B cell (primary cell): ENCODE results near the gene SLC7A10. TPM values are rescaled to one million over a fixed set of nuclear protein-coding genes. Genes with fewer than 3 reads are reported as not detected.

Source experiments
- ATAC-seq: fragments of 200-7000 bp; cut with Tn5 transposase; one replicate; pipeline ENCODE4 v1.10.0; 2021; ENCODE audit warnings: low read depth, mild to moderate bottlenecking, moderate number of reproducible peaks, moderate library complexity
- CTCF ChIA-PET: fragments of 350-600 bp; sonication (Branson Sonifier 250); formaldehyde crosslinking; loops from one replicate; lab custom pipeline; 2021; ENCODE audit warnings: antibody characterized with exemption, inconsistent platforms; lab: Charles Lee
- POLR2A ChIA-PET: fragments of 350-600 bp; sonication (Branson Sonifier 250); formaldehyde crosslinking; loops from one replicate; lab custom pipeline; 2021; ENCODE audit warnings: antibody characterized with exemption; lab: Charles Lee
- DNase-seq: peaks from one replicate; pipeline ENCODE4 v3.0.0; 2013
- H2AFZ ChIP-seq: 2 replicates; pipeline ENCODE4 v1.6.1; 2012; ENCODE audit warnings: mild to moderate bottlenecking, low read depth, low read length; ENCODE audit not compliant: insufficient read depth, poor library complexity, severe bottlenecking
- H3K27ac ChIP-seq, 2 donors: 1 replicate in 1 of 2; 2 replicates in 1 of 2; pipeline ENCODE4 v1.5.1; 2012 to 2013; ENCODE audit warnings: low read length in 2 of 2, mild to moderate bottlenecking in 2 of 2, moderate library complexity in 1 of 2
- H3K27me3 ChIP-seq, 4 experiments: fragments of 200-600 bp in 1 of 4; sonication (generic) in 1 of 4; replicated peaks in 1 of 4; 1 replicate in 2 of 4; 2 replicates in 2 of 4; pipeline versions ENCODE4 v1.6.1 to v1.7.0; 2013 to 2016; ENCODE audit warnings: low read length in 3 of 4, mild to moderate bottlenecking in 2 of 4, mixed read lengths in 1 of 4, moderate library complexity in 1 of 4; ENCODE audit not compliant: insufficient read depth in 4 of 4, control insufficient read depth in 3 of 4; ENCODE audit errors: control extremely low read depth in 1 of 4
- H3K36me3 ChIP-seq, 2 experiments: replicated peaks in 1 of 2; 1 replicate in 1 of 2; 2 replicates in 1 of 2; pipeline versions ENCODE4 v1.6.1 to v1.7.1; 2013; ENCODE audit warnings: low read length in 1 of 2; ENCODE audit not compliant: insufficient read depth in 2 of 2, control insufficient read depth in 1 of 2; ENCODE audit errors: control extremely low read depth in 1 of 2, extremely low read depth in 1 of 2
- H3K4me1 ChIP-seq, 2 donors: fragments of 200-600 bp in 1 of 2; sonication (generic) in 1 of 2; 1 replicate in 1 of 2; 2 replicates in 1 of 2; pipeline versions ENCODE4 v1.5.1 to v1.6.1; 2013 to 2017; ENCODE audit warnings: low read length in 2 of 2; ENCODE audit not compliant: control insufficient read depth in 2 of 2, insufficient read depth in 2 of 2
- H3K4me2 ChIP-seq: replicated peaks from 2 replicates; pipeline ENCODE3; 2012; ENCODE audit warnings: mild to moderate bottlenecking, low read depth, low read length; ENCODE audit not compliant: poor library complexity, severe bottlenecking
- H3K4me3 ChIP-seq, 5 experiments: fragments of 200-600 bp in 1 of 5; sonication (generic) in 1 of 5; 1 replicate in 3 of 5; 2 replicates in 2 of 5; pipeline versions ENCODE4 v1.5.1 to v1.7.0; 2011 to 2016; ENCODE audit warnings: low read length in 4 of 5, mild to moderate bottlenecking in 4 of 5, low read depth in 2 of 5, control low read depth in 1 of 5, moderate library complexity in 1 of 5; ENCODE audit not compliant: insufficient read depth in 1 of 5; ENCODE audit errors: control extremely low read depth in 1 of 5, extremely low read depth in 1 of 5
- H3K79me2 ChIP-seq: fragments of 200-600 bp; sonication (generic); one replicate; pipeline ENCODE4 v1.6.0; 2016; ENCODE audit warnings: low read length; ENCODE audit not compliant: control insufficient read depth, insufficient read depth
- H3K9ac ChIP-seq: fragments of 200-600 bp; sonication (generic); 2 replicates; pipeline ENCODE4 v1.6.1; 2017; ENCODE audit warnings: mild to moderate bottlenecking, low read length, moderate library complexity
- H3K9me3 ChIP-seq, 3 donors: one replicate each; pipeline versions ENCODE4 v1.6.1 to v1.7.1; 2013; ENCODE audit warnings: low read length in 2 of 3; ENCODE audit not compliant: control insufficient read depth in 2 of 3, insufficient read depth in 1 of 3; ENCODE audit errors: control extremely low read depth in 1 of 3
- H4K20me1 ChIP-seq: 2 replicates; pipeline ENCODE4 v1.6.0; 2012; ENCODE audit warnings: mild to moderate bottlenecking, low read length; ENCODE audit not compliant: insufficient read depth, control insufficient read depth, poor library complexity, severe bottlenecking
- H3K27ac Mint-ChIP-seq: one replicate; pipeline ENCODE4 v1.8.0; 2021; ENCODE audit warnings: mixed read lengths
- H3K27me3 Mint-ChIP-seq: one replicate; pipeline ENCODE4 v1.8.0; 2021; ENCODE audit warnings: mixed read lengths
- H3K4me1 Mint-ChIP-seq: one replicate; pipeline ENCODE4 v1.8.0; 2021; ENCODE audit warnings: mixed read lengths
- H3K4me3 Mint-ChIP-seq: one replicate; pipeline ENCODE4 v1.8.0; 2021; ENCODE audit warnings: mixed read lengths
- H3K9me3 Mint-ChIP-seq: one replicate; pipeline ENCODE4 v1.8.0; 2022; ENCODE audit warnings: mixed read lengths; ENCODE audit not compliant: insufficient read depth
- CTCF ChIP-seq: fragments of 200-600 bp; IDR thresholded peaks from one replicate; pipeline ENCODE4 v1.8.0; 2022; ENCODE audit warnings: antibody characterized with exemption, mild to moderate bottlenecking
- EZH2 ChIP-seq: IDR thresholded peaks from 2 replicates; pipeline ENCODE4 v1.6.1; 2012; ENCODE audit warnings: borderline replicate concordance, low read depth, mild to moderate bottlenecking, moderate library complexity, low read length; ENCODE audit not compliant: insufficient read depth, poor library complexity, severe bottlenecking
- WGBS: methylation state at CpG from one replicate; pipeline ENCODE4 v1.1.5; 2013; ENCODE audit warnings: missing lambda C conversion rate; ENCODE audit not compliant: insufficient coverage; 5-methylcytosine and 5-hydroxymethylcytosine counted together
- intact Hi-C: fragments of 100-400 bp; cut with micrococcal nuclease; formaldehyde crosslinking; loops from one replicate; pipeline ENCODE4 v1.10.0; 2022
- polyA plus RNA-seq: library from polyadenylated mRNA; depleted of rRNA; stranded (reverse); fragments of >200 nt; gene quantifications from 2 replicates; pipeline ENCODE4 v1.2.3, GENCODE V29; 2012
- total RNA-seq, 2 donors: library from RNA; stranded (reverse); fragments of 120-200 nt in 1 of 2; gene quantifications; 1 replicate in 1 of 2; 2 replicates in 1 of 2; pipeline versions ENCODE4 v1.2.3 to v1.2.4, GENCODE V29; 2013 to 2022

SLC7A10 gene
- total and polyA plus RNA-seq, 2 donors (not counting 1 experiment from before 2014, with no cell fraction given) = not detected

- Histone ChIP-seq H3K27me3 (no peaks in the 10 kb centered on the region), H3K9ac (no peak overlapping the region), H4K20me1 (no peaks in the 10 kb centered on the region), H2AFZ (no peak overlapping the region), H3K79me2 (no peaks in the 10 kb centered on the region), H3K27ac (no peak overlapping the region), H3K4me1 (no peaks in the 10 kb centered on the region), H3K4me2 (no peak overlapping the region), H3K36me3 (no peaks in the 10 kb centered on the region), H3K9me3 (no peaks in the 10 kb centered on the region), H3K4me3 (no peak overlapping the region)
- TF ChIP-seq EZH2 (no peak), CTCF (no peak)
- intact Hi-C loops = no loop called here
- WGBS = 91% methylated on average over 15 of the region's 24 CpGs
- Mint-ChIP-seq H3K27me3 (no peaks in the 10 kb centered on the region), H3K4me1 (no peaks in the 10 kb centered on the region), H3K9me3 (no peaks in the 10 kb centered on the region), H3K4me3 (no peak overlapping the region), H3K27ac (no peak overlapping the region)
- ChIA-PET POLR2A (no interaction called here), CTCF (interaction anchor here (1.1 kb wide), 1 partner anchor 65 kb away, joined by 3 read pairs; no protein-coding TSS in a partner anchor)
- DNase-seq = no peak
- no peak for ATAC-seq
Observed at GRCh38 chr19:33208904-33209849, 16.5 kb downstream of the SLC7A10 start.

- ChIA-PET POLR2A (no interaction called here), CTCF (interaction anchor here (1.1 kb wide), 1 partner anchor 64 kb away, joined by 3 read pairs; no protein-coding TSS in a partner anchor)
- no peak overlapping the region for H3K4me3 Mint-ChIP-seq
- Histone ChIP-seq H4K20me1 (no peaks in the 10 kb centered on the region), H3K4me3 (no peak overlapping the region), H3K9ac (no peak overlapping the region), H3K79me2 (no peaks in the 10 kb centered on the region), H3K9me3 (no peaks in the 10 kb centered on the region), H3K27ac (no peak overlapping the region), H3K4me1 (no peaks in the 10 kb centered on the region), H3K27me3 (no peaks in the 10 kb centered on the region), H3K36me3 (no peaks in the 10 kb centered on the region), H3K4me2 (no peak overlapping the region), H2AFZ (no peak overlapping the region)
- H3K9me3 Mint-ChIP-seq = no peaks in the 10 kb centered on the region
- H3K4me1 Mint-ChIP-seq = no peaks in the 10 kb centered on the region
- H3K27ac Mint-ChIP-seq = no peak overlapping the region
- intact Hi-C loops = no loop called here
- no peak for DNase-seq
- TF ChIP-seq EZH2 = no peak
- TF ChIP-seq CTCF = no peak
- no peak for ATAC-seq
- no peaks in the 10 kb centered on the region for H3K27me3 Mint-ChIP-seq
- WGBS = 33% methylated on average over 9 of the region's 11 CpGs
Observed at GRCh38 chr19:33208371-33208895, 17.2 kb downstream of the SLC7A10 start.
